ENCODE data around the gene DENND4A. TPM values are rescaled to one million over a fixed set of nuclear protein-coding genes. Genes with fewer than 3 reads are reported as not detected.
A peak's percentile ranks its signal among the peaks of the same experiment; 100 is the strongest.

DENND4A gene
- total RNA-seq, 6 experiments from 2014 or later: 15.8 to 19.4 (median 17.1) TPM

- 0 out of 2 replicates have a peak, but pooled peaks cover 5% of the 10 kb centered on the region for H3K36me3 Mint-ChIP-seq (ENCODE audit: low read depth)
- peaks cover 6% of the 10 kb centered on the region for H3K4me1 Mint-ChIP-seq (ENCODE audit: low read depth)
- no peak overlapping the region for H3K27ac Mint-ChIP-seq
These were observed 32.7 kb downstream of the DENND4A start for GRCh38 chr15:65759441-65759840.

GRCh38 chr15:65758242-65758641, 33.9 kb downstream of the DENND4A start:
- no peak for DNase-seq
- Mint-ChIP-seq H3K9me3 (no peaks in the 10 kb centered on the region), H3K36me3 (ENCODE audit: low read depth) (0 out of 2 replicates have a peak, but pooled peaks cover 5% of the 10 kb centered on the region), H3K27me3 (ENCODE audit: insufficient read depth) (no peaks in the 10 kb centered on the region), H3K4me3 (no peak overlapping the region), H3K27ac (no peak overlapping the region), H3K4me1 (ENCODE audit: low read depth) (peaks cover 6% of the 10 kb centered on the region)
- TF ChIP-seq CTCF (IDR thresholded peaks at IDR 0.05): no peak

More at GRCh38 chr15:65759441-65759840, 32.7 kb downstream of the DENND4A start:
- no peak for DNase-seq
- Mint-ChIP-seq H3K9me3 (no peaks in the 10 kb centered on the region), H3K27me3 (ENCODE audit: insufficient read depth) (no peaks in the 10 kb centered on the region), H3K4me3 (no peak overlapping the region)
- no peak for TF ChIP-seq CTCF (IDR thresholded peaks at IDR 0.05)

GRCh38 chr15:65757256-65757655, 34.8 kb downstream of the DENND4A start:
- Mint-ChIP-seq H3K9me3 (no peaks in the 10 kb centered on the region), H3K27ac (no peak overlapping the region), H3K4me1 (ENCODE audit: low read depth) (peaks cover 6% of the 10 kb centered on the region), H3K4me3 (no peak overlapping the region), H3K27me3 (ENCODE audit: insufficient read depth) (no peaks in the 10 kb centered on the region), H3K36me3 (ENCODE audit: low read depth) (0 out of 2 replicates have a peak, but pooled peaks cover 5% of the 10 kb centered on the region)
- DNase-seq: no peak
- no peak for TF ChIP-seq CTCF (IDR thresholded peaks at IDR 0.05)

- H3K4me3 Mint-ChIP-seq: no peak overlapping the region
- H3K27ac Mint-ChIP-seq: no peak overlapping the region
- no peaks in the 10 kb centered on the region for H3K9me3 Mint-ChIP-seq
- peaks cover 16% of the 10 kb centered on the region for H3K36me3 Mint-ChIP-seq (ENCODE audit: low read depth)
- peak; percentile 15 for DNase-seq
- no peak for TF ChIP-seq CTCF (IDR thresholded peaks at IDR 0.05)
- H3K4me1 Mint-ChIP-seq (ENCODE audit: low read depth): peaks cover 18% of the 10 kb centered on the region
- H3K27me3 Mint-ChIP-seq (ENCODE audit: insufficient read depth): no peaks in the 10 kb centered on the region
These were observed 39.9 kb downstream of the DENND4A start for GRCh38 chr15:65752151-65752700.

- TF ChIP-seq CTCF (IDR thresholded peaks at IDR 0.05): no peak
- H3K36me3 Mint-ChIP-seq (ENCODE audit: low read depth): peaks cover 16% of the 10 kb centered on the region
- peaks cover 18% of the 10 kb centered on the region for H3K4me1 Mint-ChIP-seq (ENCODE audit: low read depth)
- no peaks in the 10 kb centered on the region for H3K27me3 Mint-ChIP-seq (ENCODE audit: insufficient read depth)
- no peak for DNase-seq
- no peak overlapping the region for H3K27ac Mint-ChIP-seq
- H3K9me3 Mint-ChIP-seq: no peaks in the 10 kb centered on the region
- no peak overlapping the region for H3K4me3 Mint-ChIP-seq
These were observed 40.7 kb downstream of the DENND4A start for GRCh38 chr15:65751431-65751830.

Measured in HFFc6 (cell line).